HEK293 (cell line): ENCODE data around the gene TRAFD1.

Experiments
- CTCF ChIA-PET: fragments of 350-600 bp; formaldehyde crosslinking; extraction: SDS; loops from one replicate; lab custom pipeline; 2021; ENCODE audit warnings: antibody characterized with exemption; lab: Yijun Ruan, JAX
- POLR2A ChIA-PET: fragments of 300-600 bp; formaldehyde crosslinking; extraction: SDS; loops from one replicate; lab custom pipeline; 2020; ENCODE audit warnings: antibody characterized with exemption, inconsistent platforms; lab: Yijun Ruan, JAX
- H3K27ac ChIP-seq: fragments of 200-500 bp; sonication (Bioruptor generic); 2 replicates; pipeline ENCODE4 v1.5.1; 2014; ENCODE audit warnings: low read depth, low read length, control low read depth, inconsistent platforms; ENCODE audit errors: extremely low read depth
- H3K36me3 ChIP-seq, 2 experiments: fragments of 200-500 bp in 1 of 2; sonication (Bioruptor generic) in 1 of 2; 1 replicate in 1 of 2; 2 replicates in 1 of 2; pipeline ENCODE4 v1.5.1; 2014 to 2017; ENCODE audit warnings: inconsistent platforms in 2 of 2, low read length in 2 of 2; ENCODE audit not compliant: control insufficient read depth in 2 of 2, insufficient read depth in 1 of 2
- H3K4me1 ChIP-seq: fragments of 200-500 bp; sonication (Bioruptor generic); 2 replicates; pipeline ENCODE4 v1.5.1; 2014; ENCODE audit warnings: mild to moderate bottlenecking, low read length, inconsistent platforms; ENCODE audit not compliant: control insufficient read depth, insufficient read depth
- H3K4me3 ChIP-seq: 2 replicates; pipeline ENCODE4 v1.5.1; 2011; ENCODE audit warnings: low read depth, mild to moderate bottlenecking, control low read depth, low read length, moderate library complexity
- H3K9me3 ChIP-seq: fragments of 200-500 bp; sonication (Bioruptor generic); 2 replicates; pipeline ENCODE4 v1.5.1; 2014; ENCODE audit warnings: low read depth, low read length, inconsistent platforms; ENCODE audit not compliant: control insufficient read depth, insufficient read depth
- EGR2 ChIP-seq: fragments of 450-650 bp; formaldehyde crosslinking; IDR thresholded peaks from 2 replicates; pipeline ENCODE4 v1.5.1; 2016; ENCODE audit warnings: low read depth, missing biosample characterization, missing genetic modification characterization
- HOXC10 ChIP-seq: sonication (generic); formaldehyde crosslinking; IDR thresholded peaks from 2 replicates; pipeline ENCODE4 v1.8.1; 2023; ENCODE audit warnings: mild to moderate bottlenecking, missing genetic modification reagents
- SCRT2 ChIP-seq: fragments of 450-650 bp; formaldehyde crosslinking; IDR thresholded peaks from 2 replicates; pipeline ENCODE4 v1.5.1; 2016; ENCODE audit warnings: missing biosample characterization, missing genetic modification characterization
- SP3 ChIP-seq: fragments of 450-650 bp; formaldehyde crosslinking; IDR thresholded peaks from 2 replicates; pipeline ENCODE4 v1.5.1; 2016; ENCODE audit warnings: missing biosample characterization, missing genetic modification characterization
- SP7 ChIP-seq: fragments of 450-650 bp; formaldehyde crosslinking; IDR thresholded peaks from 2 replicates; pipeline ENCODE4 v1.5.1; 2016; ENCODE audit warnings: missing biosample characterization, missing genetic modification characterization
- WT1 ChIP-seq: fragments of 450-650 bp; formaldehyde crosslinking; IDR thresholded peaks from 2 replicates; pipeline ENCODE4 v1.5.1; 2016; ENCODE audit warnings: missing biosample characterization, missing genetic modification characterization
- ZBTB1 ChIP-seq: fragments of 450-650 bp; formaldehyde crosslinking; IDR thresholded peaks from 2 replicates; pipeline ENCODE4 v1.5.1; 2016; ENCODE audit warnings: missing biosample characterization, missing genetic modification characterization
- ZNF10 ChIP-seq: fragments of 450-650 bp; formaldehyde crosslinking; IDR thresholded peaks from 2 replicates; pipeline ENCODE4 v1.5.1; 2017; ENCODE audit warnings: missing biosample characterization, missing genetic modification characterization
- ZNF114 ChIP-seq: fragments of 450-650 bp; formaldehyde crosslinking; IDR thresholded peaks from 2 replicates; pipeline ENCODE4 v1.5.0; 2017; ENCODE audit warnings: missing biosample characterization, missing genetic modification characterization
- ZNF169 ChIP-seq: fragments of 450-650 bp; formaldehyde crosslinking; IDR thresholded peaks from 2 replicates; pipeline ENCODE4 v1.5.1; 2016; ENCODE audit warnings: missing biosample characterization, missing genetic modification characterization
- ZNF23 ChIP-seq: fragments of 450-650 bp; formaldehyde crosslinking; IDR thresholded peaks from 2 replicates; pipeline ENCODE4 v1.5.1; 2016; ENCODE audit warnings: missing biosample characterization, missing genetic modification characterization, borderline replicate concordance
- ZNF473 ChIP-seq: fragments of 450-650 bp; formaldehyde crosslinking; IDR thresholded peaks from 2 replicates; pipeline ENCODE4 v1.5.1; 2017; ENCODE audit warnings: missing biosample characterization, missing genetic modification characterization
- ZNF544 ChIP-seq: fragments of 450-650 bp; formaldehyde crosslinking; IDR thresholded peaks from 2 replicates; pipeline ENCODE4 v1.5.0; 2017; ENCODE audit warnings: missing biosample characterization, missing genetic modification characterization
- ZNF558 ChIP-seq: fragments of 450-650 bp; formaldehyde crosslinking; IDR thresholded peaks from 2 replicates; pipeline ENCODE4 v1.5.1; 2016; ENCODE audit warnings: missing biosample characterization, missing genetic modification characterization
- ZNF585B ChIP-seq: fragments of 450-650 bp; formaldehyde crosslinking; IDR thresholded peaks from 2 replicates; pipeline ENCODE4 v1.5.1; 2016; ENCODE audit warnings: missing biosample characterization, missing genetic modification characterization
- ZNF621 ChIP-seq: fragments of 450-650 bp; formaldehyde crosslinking; IDR thresholded peaks from 2 replicates; pipeline ENCODE4 v1.5.1; 2017; ENCODE audit warnings: missing biosample characterization, missing genetic modification characterization
- ZNF768 ChIP-seq: fragments of 450-650 bp; formaldehyde crosslinking; IDR thresholded peaks from 2 replicates; pipeline ENCODE4 v1.5.1; 2018; ENCODE audit warnings: missing biosample characterization, mild to moderate bottlenecking, missing genetic modification characterization
- ZNF776 ChIP-seq: fragments of 450-650 bp; formaldehyde crosslinking; IDR thresholded peaks from 2 replicates; pipeline ENCODE4 v1.5.0; 2017; ENCODE audit warnings: missing biosample characterization, missing genetic modification characterization, borderline replicate concordance
- ZNF777 ChIP-seq: fragments of 450-650 bp; formaldehyde crosslinking; IDR thresholded peaks from 2 replicates; pipeline ENCODE4 v1.5.1; 2017; ENCODE audit warnings: missing biosample characterization, missing genetic modification characterization, borderline replicate concordance
- TF ChIP-seq, protein P1 (sequence below): fragments of 450-650 bp; formaldehyde crosslinking; IDR thresholded peaks from 2 replicates; pipeline ENCODE4 v1.5.1; 2017; ENCODE audit warnings: missing biosample characterization, missing genetic modification characterization
- TF ChIP-seq, protein P2 (sequence below): fragments of 450-650 bp; formaldehyde crosslinking; IDR thresholded peaks from 2 replicates; pipeline ENCODE4 v1.5.1; 2016; ENCODE audit warnings: missing biosample characterization, missing genetic modification characterization
- TF ChIP-seq, protein P3 (sequence below): fragments of 450-650 bp; formaldehyde crosslinking; IDR thresholded peaks from 2 replicates; pipeline ENCODE4 v1.5.1; 2016; ENCODE audit warnings: missing biosample characterization, missing genetic modification characterization, borderline replicate concordance
- TF ChIP-seq, protein P4 (sequence below): fragments of 450-650 bp; formaldehyde crosslinking; IDR thresholded peaks from 2 replicates; pipeline ENCODE4 v1.5.1; 2016; ENCODE audit warnings: missing biosample characterization, missing genetic modification characterization, borderline replicate concordance
- TF ChIP-seq, protein P5 (sequence below): fragments of 450-650 bp; formaldehyde crosslinking; IDR thresholded peaks from 2 replicates; pipeline ENCODE4 v1.5.1; 2016; ENCODE audit warnings: missing biosample characterization, missing genetic modification characterization
- TF ChIP-seq, protein P6 (sequence below): fragments of 450-650 bp; IDR thresholded peaks from 2 replicates; pipeline ENCODE4 v1.5.1; 2018; ENCODE audit warnings: missing biosample characterization, mild to moderate bottlenecking, missing genetic modification characterization

TRAFD1 gene

DNA sequence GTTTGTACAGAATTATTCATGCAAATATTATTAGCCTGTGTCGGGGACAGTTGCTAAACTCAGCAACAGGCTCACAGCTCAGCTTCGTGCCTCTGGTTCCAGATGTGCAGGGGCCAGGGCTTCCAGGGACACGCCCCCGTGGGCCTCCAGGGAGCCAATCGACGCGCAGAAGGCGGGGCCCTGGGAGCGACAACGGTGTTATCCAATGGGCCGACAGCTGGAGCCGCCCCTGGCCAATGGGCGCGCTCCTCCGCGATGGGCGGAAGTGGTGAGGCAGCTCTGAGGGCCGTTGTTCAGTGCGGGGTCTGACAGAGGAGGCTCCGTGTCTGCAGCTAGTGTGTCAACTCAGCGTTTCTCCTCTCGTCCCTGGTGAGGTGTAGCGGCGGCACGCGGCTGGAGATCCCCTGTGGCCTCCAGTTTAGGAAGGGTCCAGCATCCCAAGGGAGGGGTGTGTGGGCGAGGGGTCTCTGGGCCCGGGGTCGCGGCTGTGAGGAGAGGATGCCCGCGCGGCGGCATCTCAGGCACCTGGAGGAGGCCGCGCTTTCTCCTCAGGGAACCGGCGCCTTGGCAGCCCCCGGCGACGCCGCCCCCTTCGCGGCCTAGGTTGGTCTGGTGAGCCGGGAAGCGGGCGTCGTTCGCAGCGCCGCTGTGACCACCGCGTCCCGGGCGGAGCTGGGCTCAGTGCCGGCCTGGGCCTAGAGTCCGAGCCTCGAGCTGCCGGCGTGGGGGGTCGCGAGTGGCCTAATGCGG lies at the start of gene TRAFD1 (continued):
- TF ChIP-seq WT1 (tag by site-specific recombination): peak; percentile 42; the same call in 1 of the 2 replicates
- TF ChIP-seq ZNF544 (tag by site-specific recombination): no peak
- TF ChIP-seq ZBTB1 (tag by site-specific recombination): no peak
- TF ChIP-seq ZNF777: no peak
- TF ChIP-seq HOXC10 (CRISPR knock-in tag): no peak

DNA sequence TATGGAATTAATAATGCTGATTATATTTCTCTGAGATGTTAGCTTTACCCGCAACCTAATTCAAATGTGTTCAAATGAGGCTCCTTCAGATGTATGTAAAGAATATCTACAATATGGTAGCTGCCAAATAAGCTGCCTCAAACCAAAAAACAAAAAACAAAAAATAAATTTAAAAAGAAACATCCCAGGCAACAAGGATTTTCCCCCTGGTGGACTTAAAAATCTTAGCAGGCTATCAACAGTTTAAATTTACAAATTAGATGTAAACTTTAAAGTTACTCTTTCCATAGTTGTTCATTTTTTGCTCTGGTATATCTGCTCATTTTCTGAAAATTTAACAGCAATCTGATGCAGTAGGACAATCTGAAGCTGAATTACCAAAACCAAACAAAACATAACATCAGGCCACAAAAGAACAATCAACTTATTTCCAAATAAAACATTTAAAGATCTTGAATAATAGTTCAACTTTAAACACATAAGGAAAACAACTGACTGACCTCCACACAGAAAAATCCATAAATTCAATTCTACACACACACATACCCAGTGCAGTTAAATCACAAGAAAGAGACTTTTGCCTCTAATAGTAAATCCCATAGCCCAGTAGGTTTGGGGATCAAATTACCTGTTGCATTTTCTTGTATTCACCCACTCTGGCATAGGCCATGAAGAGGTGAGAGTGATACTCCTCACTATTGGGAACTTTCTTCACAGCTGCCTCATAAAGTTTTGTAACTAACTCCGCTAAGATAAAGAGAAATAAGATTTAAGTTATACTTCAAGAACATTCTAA lies 38.1 kb upstream of the TRAFD1 start:
- CTCF ChIA-PET: interaction anchor here (0.5 to 1.2 kb wide), 2 partner anchors 131 to 141 kb away, joined by 3 read pairs; no protein-coding TSS in a partner anchor
- no peak overlapping the region; the same call in 1 of the 2 replicates for H3K27ac ChIP-seq
- H3K4me3 ChIP-seq: no peak overlapping the region
- H3K4me1 ChIP-seq: peaks cover 7% of the 10 kb centered on the region
- no peaks in the 10 kb centered on the region for H3K9me3 ChIP-seq
- peaks cover 71 to 77% of the 10 kb centered on the region in 2 experiments for H3K36me3 ChIP-seq
- POLR2A ChIA-PET: interaction anchor here (0.5 kb wide), 1 partner anchor 10 kb away, joined by 4 read pairs; no protein-coding TSS in a partner anchor
- TF ChIP-seq ZNF473 (tag by site-specific recombination) (no peak), ZNF776 (tag by site-specific recombination) (no peak), ZNF621 (tag by site-specific recombination) (no peak), ZNF114 (tag by site-specific recombination) (no peak), ZNF585B (tag by site-specific recombination) (no peak), SCRT2 (tag by site-specific recombination) (peak; percentile 81), ZNF169 (tag by site-specific recombination) (no peak), ZNF10 (tag by site-specific recombination) (no peak), SP3 (tag by site-specific recombination) (no peak), ZNF23 (tag by site-specific recombination) (no peak), ZNF558 (tag by site-specific recombination) (no peak), ZNF768 (no peak), SP7 (tag by site-specific recombination) (peak; percentile 18; the same call in 1 of the 2 replicates), EGR2 (tag by site-specific recombination) (no peak)
- TF ChIP-seq, protein P1, sequence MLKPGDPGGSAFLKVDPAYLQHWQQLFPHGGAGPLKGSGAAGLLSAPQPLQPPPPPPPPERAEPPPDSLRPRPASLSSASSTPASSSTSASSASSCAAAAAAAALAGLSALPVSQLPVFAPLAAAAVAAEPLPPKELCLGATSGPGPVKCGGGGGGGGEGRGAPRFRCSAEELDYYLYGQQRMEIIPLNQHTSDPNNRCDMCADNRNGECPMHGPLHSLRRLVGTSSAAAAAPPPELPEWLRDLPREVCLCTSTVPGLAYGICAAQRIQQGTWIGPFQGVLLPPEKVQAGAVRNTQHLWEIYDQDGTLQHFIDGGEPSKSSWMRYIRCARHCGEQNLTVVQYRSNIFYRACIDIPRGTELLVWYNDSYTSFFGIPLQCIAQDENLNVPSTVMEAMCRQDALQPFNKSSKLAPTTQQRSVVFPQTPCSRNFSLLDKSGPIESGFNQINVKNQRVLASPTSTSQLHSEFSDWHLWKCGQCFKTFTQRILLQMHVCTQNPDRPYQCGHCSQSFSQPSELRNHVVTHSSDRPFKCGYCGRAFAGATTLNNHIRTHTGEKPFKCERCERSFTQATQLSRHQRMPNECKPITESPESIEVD (tag by site-specific recombination): peak; percentile 92
- TF ChIP-seq, protein P2, sequence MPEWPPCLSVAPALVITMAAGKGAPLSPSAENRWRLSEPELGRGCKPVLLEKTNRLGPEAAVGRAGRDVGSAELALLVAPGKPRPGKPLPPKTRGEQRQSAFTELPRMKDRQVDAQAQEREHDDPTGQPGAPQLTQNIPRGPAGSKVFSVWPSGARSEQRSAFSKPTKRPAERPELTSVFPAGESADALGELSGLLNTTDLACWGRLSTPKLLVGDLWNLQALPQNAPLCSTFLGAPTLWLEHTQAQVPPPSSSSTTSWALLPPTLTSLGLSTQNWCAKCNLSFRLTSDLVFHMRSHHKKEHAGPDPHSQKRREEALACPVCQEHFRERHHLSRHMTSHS: no peak
- TF ChIP-seq, protein P3, sequence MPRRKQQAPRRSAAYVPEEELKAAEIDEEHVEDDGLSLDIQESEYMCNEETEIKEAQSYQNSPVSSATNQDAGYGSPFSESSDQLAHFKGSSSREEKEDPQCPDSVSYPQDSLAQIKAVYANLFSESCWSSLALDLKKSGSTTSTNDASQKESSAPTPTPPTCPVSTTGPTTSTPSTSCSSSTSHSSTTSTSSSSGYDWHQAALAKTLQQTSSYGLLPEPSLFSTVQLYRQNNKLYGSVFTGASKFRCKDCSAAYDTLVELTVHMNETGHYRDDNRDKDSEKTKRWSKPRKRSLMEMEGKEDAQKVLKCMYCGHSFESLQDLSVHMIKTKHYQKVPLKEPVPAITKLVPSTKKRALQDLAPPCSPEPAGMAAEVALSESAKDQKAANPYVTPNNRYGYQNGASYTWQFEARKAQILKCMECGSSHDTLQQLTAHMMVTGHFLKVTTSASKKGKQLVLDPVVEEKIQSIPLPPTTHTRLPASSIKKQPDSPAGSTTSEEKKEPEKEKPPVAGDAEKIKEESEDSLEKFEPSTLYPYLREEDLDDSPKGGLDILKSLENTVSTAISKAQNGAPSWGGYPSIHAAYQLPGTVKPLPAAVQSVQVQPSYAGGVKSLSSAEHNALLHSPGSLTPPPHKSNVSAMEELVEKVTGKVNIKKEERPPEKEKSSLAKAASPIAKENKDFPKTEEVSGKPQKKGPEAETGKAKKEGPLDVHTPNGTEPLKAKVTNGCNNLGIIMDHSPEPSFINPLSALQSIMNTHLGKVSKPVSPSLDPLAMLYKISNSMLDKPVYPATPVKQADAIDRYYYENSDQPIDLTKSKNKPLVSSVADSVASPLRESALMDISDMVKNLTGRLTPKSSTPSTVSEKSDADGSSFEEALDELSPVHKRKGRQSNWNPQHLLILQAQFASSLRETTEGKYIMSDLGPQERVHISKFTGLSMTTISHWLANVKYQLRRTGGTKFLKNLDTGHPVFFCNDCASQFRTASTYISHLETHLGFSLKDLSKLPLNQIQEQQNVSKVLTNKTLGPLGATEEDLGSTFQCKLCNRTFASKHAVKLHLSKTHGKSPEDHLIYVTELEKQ (tag by site-specific recombination): no peak
- TF ChIP-seq, protein P4, sequence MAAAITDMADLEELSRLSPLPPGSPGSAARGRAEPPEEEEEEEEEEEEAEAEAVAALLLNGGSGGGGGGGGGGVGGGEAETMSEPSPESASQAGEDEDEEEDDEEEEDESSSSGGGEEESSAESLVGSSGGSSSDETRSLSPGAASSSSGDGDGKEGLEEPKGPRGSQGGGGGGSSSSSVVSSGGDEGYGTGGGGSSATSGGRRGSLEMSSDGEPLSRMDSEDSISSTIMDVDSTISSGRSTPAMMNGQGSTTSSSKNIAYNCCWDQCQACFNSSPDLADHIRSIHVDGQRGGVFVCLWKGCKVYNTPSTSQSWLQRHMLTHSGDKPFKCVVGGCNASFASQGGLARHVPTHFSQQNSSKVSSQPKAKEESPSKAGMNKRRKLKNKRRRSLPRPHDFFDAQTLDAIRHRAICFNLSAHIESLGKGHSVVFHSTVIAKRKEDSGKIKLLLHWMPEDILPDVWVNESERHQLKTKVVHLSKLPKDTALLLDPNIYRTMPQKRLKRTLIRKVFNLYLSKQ: no peak
- TF ChIP-seq, protein P5, sequence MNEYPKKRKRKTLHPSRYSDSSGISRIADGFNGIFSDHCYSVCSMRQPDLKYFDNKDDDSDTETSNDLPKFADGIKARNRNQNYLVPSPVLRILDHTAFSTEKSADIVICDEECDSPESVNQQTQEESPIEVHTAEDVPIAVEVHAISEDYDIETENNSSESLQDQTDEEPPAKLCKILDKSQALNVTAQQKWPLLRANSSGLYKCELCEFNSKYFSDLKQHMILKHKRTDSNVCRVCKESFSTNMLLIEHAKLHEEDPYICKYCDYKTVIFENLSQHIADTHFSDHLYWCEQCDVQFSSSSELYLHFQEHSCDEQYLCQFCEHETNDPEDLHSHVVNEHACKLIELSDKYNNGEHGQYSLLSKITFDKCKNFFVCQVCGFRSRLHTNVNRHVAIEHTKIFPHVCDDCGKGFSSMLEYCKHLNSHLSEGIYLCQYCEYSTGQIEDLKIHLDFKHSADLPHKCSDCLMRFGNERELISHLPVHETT (tag by site-specific recombination): no peak
- TF ChIP-seq, protein P6, sequence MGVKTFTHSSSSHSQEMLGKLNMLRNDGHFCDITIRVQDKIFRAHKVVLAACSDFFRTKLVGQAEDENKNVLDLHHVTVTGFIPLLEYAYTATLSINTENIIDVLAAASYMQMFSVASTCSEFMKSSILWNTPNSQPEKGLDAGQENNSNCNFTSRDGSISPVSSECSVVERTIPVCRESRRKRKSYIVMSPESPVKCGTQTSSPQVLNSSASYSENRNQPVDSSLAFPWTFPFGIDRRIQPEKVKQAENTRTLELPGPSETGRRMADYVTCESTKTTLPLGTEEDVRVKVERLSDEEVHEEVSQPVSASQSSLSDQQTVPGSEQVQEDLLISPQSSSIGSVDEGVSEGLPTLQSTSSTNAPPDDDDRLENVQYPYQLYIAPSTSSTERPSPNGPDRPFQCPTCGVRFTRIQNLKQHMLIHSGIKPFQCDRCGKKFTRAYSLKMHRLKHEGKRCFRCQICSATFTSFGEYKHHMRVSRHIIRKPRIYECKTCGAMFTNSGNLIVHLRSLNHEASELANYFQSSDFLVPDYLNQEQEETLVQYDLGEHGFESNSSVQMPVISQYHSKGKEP (tag by site-specific recombination): peak; percentile 67
